GM12892 (cell line): ENCODE measurements around the gene TBC1D24.

Source experiments
- POLR2A ChIP-seq: IDR thresholded peaks from 2 replicates; pipeline ENCODE4 v1.6.1; 2011; ENCODE audit warnings: low read depth, low read length, control low read depth
- POLR2AphosphoS5 ChIP-seq: IDR thresholded peaks from 2 replicates; pipeline ENCODE4 v1.6.1; 2011; ENCODE audit warnings: low read depth, low read length, control low read depth

DNA sequence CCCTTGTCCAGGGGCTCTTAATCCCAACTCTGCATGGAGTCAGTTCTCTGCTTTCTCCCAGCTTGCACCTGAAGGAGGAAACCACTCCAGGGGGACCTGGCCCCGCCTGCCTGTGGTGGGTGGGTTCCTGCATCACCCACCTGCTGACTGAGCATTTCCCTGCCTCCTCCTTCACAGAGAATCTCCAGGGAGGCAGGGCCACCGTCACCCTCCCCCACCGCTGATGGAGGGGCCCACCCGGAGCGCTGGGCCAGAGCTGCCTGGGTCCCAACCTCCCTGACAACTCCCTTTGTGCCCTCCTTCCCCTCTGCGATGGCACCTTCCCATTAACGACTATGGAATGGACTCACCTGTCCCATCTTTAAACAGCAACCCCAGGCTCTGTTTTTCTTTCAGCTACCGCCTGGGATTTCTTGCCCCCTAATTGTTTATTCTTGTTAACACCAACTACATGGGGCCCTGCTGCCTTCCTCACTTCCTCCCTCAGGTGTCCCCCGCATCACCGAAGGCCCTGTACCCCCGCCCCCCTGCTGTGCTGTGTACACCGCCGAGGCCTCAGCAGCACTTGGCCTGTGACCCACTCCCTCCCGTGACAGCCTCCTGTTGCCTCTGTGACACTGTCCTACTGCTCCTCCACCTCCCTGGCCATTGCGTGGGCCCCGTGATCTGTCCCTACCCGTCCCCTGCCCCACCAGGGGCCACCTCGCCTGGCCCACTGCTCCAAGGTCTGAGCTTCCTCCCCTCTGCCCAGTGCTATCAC is 15.9 kb upstream of the TBC1D24 start:
- TF ChIP-seq POLR2A (no peak; the same call in 1 of the 2 replicates), POLR2AphosphoS5 (no peak)
